HepG2 (cell line): ENCODE results near the gene RAE1. TPM values are rescaled to one million over a fixed set of nuclear protein-coding genes. Genes with fewer than 3 reads are reported as not detected.

ENCODE experiments used
- ATAC-seq: fragments of 200-7000 bp; cut with Tn5 transposase; 3 replicates; pipeline ENCODE4 v1.9.1; 2020; ENCODE audit warnings: mild to moderate bottlenecking, moderate library complexity
- BruUV-seq: library from RNA; stranded (reverse); fragments of 400-500 nt; replicated peaks from 2 replicates; lab custom pipeline; 2021; lab: Mats Ljungman, UMichigan
- CTCF ChIA-PET: fragments of 300-600 bp; formaldehyde crosslinking; extraction: SDS; loops from one replicate; lab custom pipeline; 2021; ENCODE audit warnings: low total read pairs, inconsistent platforms, low intra/inter-chr PET ratio; lab: Yijun Ruan, JAX
- POLR2A ChIA-PET: fragments of 350-600 bp; sonication (Branson Sonifier 250); formaldehyde crosslinking; loops from one replicate; lab custom pipeline; 2020; ENCODE audit warnings: antibody characterized with exemption, inconsistent platforms; lab: Yijun Ruan, JAX
- DNase-seq: peaks from one replicate; pipeline ENCODE4 v3.0.0-alpha.2; 2015; ENCODE audit warnings: low spot score
- FAIRE-seq: peaks from 3 replicates; lab custom pipeline; 2011; peaks lifted over from hg19 to GRCh38; lab: Jason Lieb, UNC
- H2AFZ ChIP-seq: one replicate; pipeline ENCODE4 v1.6.1; 2011; ENCODE audit warnings: low read length, inconsistent platforms
- H3K27ac ChIP-seq: fragments of 300-600 bp; 3 replicates; pipeline ENCODE4 v1.8.0; 2011; ENCODE audit warnings: mixed run types, mild to moderate bottlenecking, mixed read lengths, low read length, inconsistent platforms; ENCODE audit not compliant: insufficient read depth; ENCODE audit errors: extremely low read length
- H3K27me3 ChIP-seq, 2 experiments: fragments of 200-600 bp in 1 of 2; 2 replicates in 1 of 2; 3 replicates in 1 of 2; pipeline versions ENCODE4 v1.6.0 to v1.8.0; 2011; ENCODE audit warnings: low read length in 2 of 2, mild to moderate bottlenecking in 2 of 2, moderate library complexity in 2 of 2, inconsistent platforms in 1 of 2; ENCODE audit not compliant: insufficient read depth in 2 of 2, control insufficient read depth in 1 of 2
- H3K36me3 ChIP-seq, 2 experiments: fragments of 200-600 bp in 1 of 2; replicated peaks in 1 of 2; 2 replicates in 1 of 2; 3 replicates in 1 of 2; pipeline versions ENCODE4 v1.5.1 to v1.8.0; 2011; ENCODE audit warnings: low read length in 2 of 2, inconsistent platforms in 1 of 2; ENCODE audit not compliant: insufficient read depth in 2 of 2, control insufficient read depth in 1 of 2
- H3K4me1 ChIP-seq: 2 replicates; pipeline ENCODE4 v1.5.1; 2012; ENCODE audit warnings: low read length, inconsistent platforms; ENCODE audit not compliant: insufficient read depth
- H3K4me2 ChIP-seq: 2 replicates; pipeline ENCODE4 v1.6.0; 2011; ENCODE audit warnings: low read depth, low read length, inconsistent platforms
- H3K4me3 ChIP-seq, 3 experiments: fragments of 200-600 bp in 1 of 3; sonication (generic), shearing (Covaris generic) in 1 of 3; replicated peaks in 1 of 3; 2 replicates each; pipeline ENCODE4 v1.5.1; 2011 to 2016; ENCODE audit warnings: low read length in 3 of 3, inconsistent platforms in 2 of 3, low read depth in 2 of 3, mild to moderate bottlenecking in 2 of 3, control low read depth in 1 of 3, mixed read lengths in 1 of 3; ENCODE audit not compliant: insufficient read depth in 1 of 3
- H3K79me2 ChIP-seq: one replicate; pipeline ENCODE4 v1.6.1; 2011; ENCODE audit warnings: low read length, inconsistent platforms; ENCODE audit not compliant: insufficient read depth
- H3K9ac ChIP-seq: 2 replicates; pipeline ENCODE4 v1.6.0; 2011; ENCODE audit warnings: mild to moderate bottlenecking, low read depth, low read length, inconsistent platforms; ENCODE audit not compliant: insufficient read depth
- H3K9me3 ChIP-seq: 2 replicates; pipeline ENCODE4 v1.5.1; 2012; ENCODE audit warnings: mild to moderate bottlenecking, low read length
- H4K20me1 ChIP-seq: 2 replicates; pipeline ENCODE4 v1.6.0; 2011; ENCODE audit warnings: inconsistent platforms, mild to moderate bottlenecking, low read length, moderate library complexity; ENCODE audit not compliant: insufficient read depth
- HNRNPLL ChIP-seq: fragments of 200-400 bp; formaldehyde crosslinking; IDR thresholded peaks from 2 replicates; pipeline ENCODE4 v1.6.1; 2017; ENCODE audit warnings: mild to moderate bottlenecking, low read depth, low read length; ENCODE audit not compliant: poor library complexity, severe bottlenecking
- PHB2 ChIP-seq: fragments of 450-650 bp; IDR thresholded peaks from 2 replicates; pipeline ENCODE4 v1.6.1; 2018; ENCODE audit not compliant: partially characterized antibody
- ZNF451 ChIP-seq: sonication (generic); formaldehyde crosslinking; IDR thresholded peaks from 2 replicates; pipeline ENCODE4 v1.5.0; 2020; ENCODE audit warnings: mild to moderate bottlenecking, missing genetic modification reagents
- WGBS: methylation state at CpG from one replicate; pipeline ENCODE4 v1.1.6; 2017; ENCODE audit warnings: low lambda C conversion rate; 5-methylcytosine and 5-hydroxymethylcytosine counted together
- in situ Hi-C: cut with HindIII; loops from 2 replicates; pipeline ENCODE4 v1.10.0; 2017; ENCODE audit warnings: low pct_unique_long_range_greater_than_20kb; ENCODE audit not compliant: extremely low pct_ligation_motif_present
- intact Hi-C: fragments of 100-400 bp; cut with micrococcal nuclease; formaldehyde crosslinking; loops from one replicate; pipeline ENCODE4 v1.10.0; 2022; ENCODE audit not compliant: unreplicated experiment
- polyA plus RNA-seq, 8 experiments: library from polyadenylated mRNA; depleted of rRNA in 3 of 8; stranded (reverse) in 7 of 8; unstranded in 1 of 8; fragments of >200 nt; fragmentation: Illumina TruSeq in 4 of 8; extraction: Trizol in 4 of 8; gene quantifications; 2 replicates each; pipeline versions ENCODE4 v1.2.1 to v1.2.3, GENCODE V29; 2011 to 2016; ENCODE audit warnings: low read depth in 4 of 8, missing spikeins in 1 of 8, mixed read lengths in 1 of 8; ENCODE audit not compliant: insufficient read depth in 1 of 8
- total RNA-seq, 5 experiments: library from RNA; depleted of rRNA; stranded (reverse); fragments of >200 nt; fragmentation: Illumina TruSeq; extraction: Trizol; gene quantifications; 2 replicates each; pipeline ENCODE4 v1.2.3, GENCODE V29; 2016; ENCODE audit warnings: low read depth in 1 of 5
- TF ChIP-seq, protein P1 (sequence below): sonication (generic); formaldehyde crosslinking; IDR thresholded peaks from 2 replicates; pipeline ENCODE4 v1.9.0; 2022; ENCODE audit warnings: low read depth, missing genetic modification reagents
- TF ChIP-seq, protein P2 (sequence below): sonication (generic); formaldehyde crosslinking; IDR thresholded peaks from 2 replicates; pipeline ENCODE4 v1.4.0; 2020; ENCODE audit warnings: missing genetic modification reagents
- TF ChIP-seq, protein P3 (sequence below): sonication (generic); formaldehyde crosslinking; IDR thresholded peaks from 2 replicates; pipeline ENCODE4 v1.8.1; 2023; ENCODE audit warnings: mild to moderate bottlenecking, missing genetic modification reagents

RAE1 gene
- total and polyA plus RNA-seq, 2 of the 13 experiments (the other 11 are each of a cell fraction or from before 2014, with no cell fraction given), result 36.1 to 72.9 TPM

DNA sequence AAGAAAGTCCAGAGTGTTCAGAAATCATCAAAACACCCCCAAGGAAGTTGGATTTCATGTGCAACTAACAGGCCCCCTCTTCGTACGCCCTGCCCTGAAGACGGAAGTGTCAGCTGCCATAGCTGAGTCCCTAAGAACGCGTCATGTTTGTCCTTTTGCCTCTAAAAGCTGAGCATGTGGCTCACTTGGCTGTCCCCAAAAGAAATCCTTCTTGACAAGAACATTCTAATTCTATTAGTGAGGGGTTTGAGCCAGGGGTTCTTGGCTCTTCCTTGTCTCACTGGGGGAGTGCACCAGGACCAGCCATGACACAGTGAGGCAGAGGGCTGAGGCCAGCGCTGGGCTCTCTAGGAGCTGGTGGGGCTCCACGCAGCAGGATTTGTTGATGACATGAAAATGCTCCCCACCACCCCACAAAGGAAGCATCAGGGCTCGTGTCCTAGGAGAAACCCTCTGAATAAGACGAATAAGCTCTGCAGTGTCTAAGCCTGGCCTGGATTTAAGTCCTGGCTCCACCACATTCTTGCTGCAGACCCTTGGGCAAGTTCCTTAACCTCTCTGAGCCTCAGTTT lies 41.4 kb upstream of the RAE1 start:
- no peaks in the 10 kb centered on the region for H3K9me3 ChIP-seq
- no peaks in the 10 kb centered on the region for H3K36me3 ChIP-seq
- DNase-seq (no peak), FAIRE-seq (no peak), ATAC-seq (no peak)
- H3K27ac ChIP-seq, result no peak overlapping the region
- no peak overlapping the region for H3K9ac ChIP-seq
- intact Hi-C loops (no loop called here), in situ Hi-C loops (no loop called here)
- H2AFZ ChIP-seq, result no peak overlapping the region
- H3K4me3 ChIP-seq, result no peak overlapping the region
- no peaks in the 10 kb centered on the region for H3K79me2 ChIP-seq
- peaks cover 3 to 61% of the 10 kb centered on the region in 2 experiments; a peak in 4 of 5 replicates for H3K27me3 ChIP-seq
- no TSS peak for BruUV-seq
- no peaks in the 10 kb centered on the region for H4K20me1 ChIP-seq
- ChIA-PET CTCF (no interaction called here), POLR2A (no interaction called here)
- TF ChIP-seq ZNF451 (no peak), HNRNPLL (no peak), PHB2 (no peak)
- TF ChIP-seq, protein P1, sequence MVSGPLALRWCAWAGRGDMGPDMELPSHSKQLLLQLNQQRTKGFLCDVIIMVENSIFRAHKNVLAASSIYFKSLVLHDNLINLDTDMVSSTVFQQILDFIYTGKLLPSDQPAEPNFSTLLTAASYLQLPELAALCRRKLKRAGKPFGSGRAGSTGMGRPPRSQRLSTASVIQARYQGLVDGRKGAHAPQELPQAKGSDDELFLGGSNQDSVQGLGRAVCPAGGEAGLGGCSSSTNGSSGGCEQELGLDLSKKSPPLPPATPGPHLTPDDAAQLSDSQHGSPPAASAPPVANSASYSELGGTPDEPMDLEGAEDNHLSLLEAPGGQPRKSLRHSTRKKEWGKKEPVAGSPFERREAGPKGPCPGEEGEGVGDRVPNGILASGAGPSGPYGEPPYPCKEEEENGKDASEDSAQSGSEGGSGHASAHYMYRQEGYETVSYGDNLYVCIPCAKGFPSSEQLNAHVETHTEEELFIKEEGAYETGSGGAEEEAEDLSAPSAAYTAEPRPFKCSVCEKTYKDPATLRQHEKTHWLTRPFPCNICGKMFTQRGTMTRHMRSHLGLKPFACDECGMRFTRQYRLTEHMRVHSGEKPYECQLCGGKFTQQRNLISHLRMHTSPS, result no peak
- TF ChIP-seq, protein P2, sequence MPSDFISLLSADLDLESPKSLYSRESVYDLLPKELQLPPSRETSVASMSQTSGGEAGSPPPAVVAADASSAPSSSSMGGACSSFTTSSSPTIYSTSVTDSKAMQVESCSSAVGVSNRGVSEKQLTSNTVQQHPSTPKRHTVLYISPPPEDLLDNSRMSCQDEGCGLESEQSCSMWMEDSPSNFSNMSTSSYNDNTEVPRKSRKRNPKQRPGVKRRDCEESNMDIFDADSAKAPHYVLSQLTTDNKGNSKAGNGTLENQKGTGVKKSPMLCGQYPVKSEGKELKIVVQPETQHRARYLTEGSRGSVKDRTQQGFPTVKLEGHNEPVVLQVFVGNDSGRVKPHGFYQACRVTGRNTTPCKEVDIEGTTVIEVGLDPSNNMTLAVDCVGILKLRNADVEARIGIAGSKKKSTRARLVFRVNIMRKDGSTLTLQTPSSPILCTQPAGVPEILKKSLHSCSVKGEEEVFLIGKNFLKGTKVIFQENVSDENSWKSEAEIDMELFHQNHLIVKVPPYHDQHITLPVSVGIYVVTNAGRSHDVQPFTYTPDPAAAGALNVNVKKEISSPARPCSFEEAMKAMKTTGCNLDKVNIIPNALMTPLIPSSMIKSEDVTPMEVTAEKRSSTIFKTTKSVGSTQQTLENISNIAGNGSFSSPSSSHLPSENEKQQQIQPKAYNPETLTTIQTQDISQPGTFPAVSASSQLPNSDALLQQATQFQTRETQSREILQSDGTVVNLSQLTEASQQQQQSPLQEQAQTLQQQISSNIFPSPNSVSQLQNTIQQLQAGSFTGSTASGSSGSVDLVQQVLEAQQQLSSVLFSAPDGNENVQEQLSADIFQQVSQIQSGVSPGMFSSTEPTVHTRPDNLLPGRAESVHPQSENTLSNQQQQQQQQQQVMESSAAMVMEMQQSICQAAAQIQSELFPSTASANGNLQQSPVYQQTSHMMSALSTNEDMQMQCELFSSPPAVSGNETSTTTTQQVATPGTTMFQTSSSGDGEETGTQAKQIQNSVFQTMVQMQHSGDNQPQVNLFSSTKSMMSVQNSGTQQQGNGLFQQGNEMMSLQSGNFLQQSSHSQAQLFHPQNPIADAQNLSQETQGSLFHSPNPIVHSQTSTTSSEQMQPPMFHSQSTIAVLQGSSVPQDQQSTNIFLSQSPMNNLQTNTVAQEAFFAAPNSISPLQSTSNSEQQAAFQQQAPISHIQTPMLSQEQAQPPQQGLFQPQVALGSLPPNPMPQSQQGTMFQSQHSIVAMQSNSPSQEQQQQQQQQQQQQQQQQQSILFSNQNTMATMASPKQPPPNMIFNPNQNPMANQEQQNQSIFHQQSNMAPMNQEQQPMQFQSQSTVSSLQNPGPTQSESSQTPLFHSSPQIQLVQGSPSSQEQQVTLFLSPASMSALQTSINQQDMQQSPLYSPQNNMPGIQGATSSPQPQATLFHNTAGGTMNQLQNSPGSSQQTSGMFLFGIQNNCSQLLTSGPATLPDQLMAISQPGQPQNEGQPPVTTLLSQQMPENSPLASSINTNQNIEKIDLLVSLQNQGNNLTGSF (CRISPR knock-in tag), result no peak
- TF ChIP-seq, protein P3, sequence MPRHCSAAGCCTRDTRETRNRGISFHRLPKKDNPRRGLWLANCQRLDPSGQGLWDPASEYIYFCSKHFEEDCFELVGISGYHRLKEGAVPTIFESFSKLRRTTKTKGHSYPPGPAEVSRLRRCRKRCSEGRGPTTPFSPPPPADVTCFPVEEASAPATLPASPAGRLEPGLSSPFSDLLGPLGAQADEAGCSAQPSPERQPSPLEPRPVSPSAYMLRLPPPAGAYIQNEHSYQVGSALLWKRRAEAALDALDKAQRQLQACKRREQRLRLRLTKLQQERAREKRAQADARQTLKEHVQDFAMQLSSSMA, result no peak
- 14% methylated on average over 9 of the region's 9 CpGs for WGBS
- no peaks in the 10 kb centered on the region for H3K4me1 ChIP-seq
- H3K4me2 ChIP-seq, result no peak overlapping the region
